OCI-LY7 (cell line): ENCODE measurements around the gene UQCRHL. TPM values are rescaled to one million over a fixed set of nuclear protein-coding genes. Genes with fewer than 3 reads are reported as not detected.

Experiments used
- BruUV-seq: library from RNA; stranded (reverse); fragments of 400-500 nt; replicated peaks from 2 replicates; lab custom pipeline; 2021; lab: Mats Ljungman, UMichigan
- CTCF ChIA-PET: fragments of 300-600 bp; sonication (Branson Sonifier 250); formaldehyde crosslinking; loops from one replicate; lab custom pipeline; 2022; ENCODE audit warnings: antibody characterized with exemption; ENCODE audit not compliant: unreplicated experiment; lab: Charles Lee
- POLR2A ChIA-PET: fragments of 300-600 bp; sonication (Branson Sonifier 250); formaldehyde crosslinking; loops from one replicate; lab custom pipeline; 2022; ENCODE audit warnings: antibody characterized with exemption; lab: Charles Lee
- DNase-seq: peaks from one replicate; pipeline ENCODE4 v3.0.0-alpha.2; 2015; ENCODE audit warnings: low spot score
- H2AFZ ChIP-seq: fragments of 200-600 bp; sonication (generic), shearing (Covaris generic); 2 replicates; pipeline ENCODE4 v1.6.1; 2014; ENCODE audit warnings: mild to moderate bottlenecking, antibody characterized with exemption, low read length, moderate library complexity
- H3K27ac ChIP-seq: fragments of 200-600 bp; sonication (generic); 2 replicates; pipeline ENCODE4 v1.5.1; 2014; ENCODE audit warnings: mixed run types, low read depth, mild to moderate bottlenecking, moderate library complexity, low read length, inconsistent platforms; ENCODE audit not compliant: poor library complexity, severe bottlenecking
- H3K36me3 ChIP-seq: fragments of 200-600 bp; sonication (generic); 2 replicates; pipeline ENCODE4 v1.6.1; 2014; ENCODE audit warnings: mild to moderate bottlenecking, antibody characterized with exemption, low read length, moderate library complexity, mixed read lengths; ENCODE audit not compliant: insufficient read depth
- H3K4me1 ChIP-seq: fragments of 200-600 bp; sonication (generic); 2 replicates; pipeline ENCODE4 v1.5.1; 2014; ENCODE audit warnings: mild to moderate bottlenecking, low read length; ENCODE audit not compliant: insufficient read depth, poor library complexity, severe bottlenecking
- H3K4me2 ChIP-seq: fragments of 200-600 bp; sonication (generic); 2 replicates; pipeline ENCODE4 v1.6.1; 2014; ENCODE audit warnings: mild to moderate bottlenecking, low read length
- H3K4me3 ChIP-seq: fragments of 200-600 bp; sonication (generic); 2 replicates; pipeline ENCODE4 v1.5.1; 2014; ENCODE audit warnings: mild to moderate bottlenecking, low read depth, low read length; ENCODE audit not compliant: poor library complexity, severe bottlenecking
- H3K79me2 ChIP-seq: fragments of 200-600 bp; sonication (generic); 2 replicates; pipeline ENCODE4 v1.6.1; 2016; ENCODE audit warnings: low read depth, mild to moderate bottlenecking, low read length, moderate library complexity, mixed read lengths; ENCODE audit not compliant: insufficient read depth
- H3K9me2 ChIP-seq: fragments of 200-600 bp; sonication (generic); 2 replicates; pipeline ENCODE4 v1.6.1; 2016; ENCODE audit warnings: mild to moderate bottlenecking, low read length, mixed read lengths; ENCODE audit not compliant: insufficient read depth
- H3K9me3 ChIP-seq: fragments of 200-600 bp; sonication (generic); 2 replicates; pipeline ENCODE4 v1.6.1; 2014; ENCODE audit warnings: mild to moderate bottlenecking, mixed run types, low read length, mixed read lengths
- H4K20me1 ChIP-seq: fragments of 200-600 bp; sonication (generic); 2 replicates; pipeline ENCODE4 v1.6.1; 2014; ENCODE audit warnings: mild to moderate bottlenecking, antibody characterized with exemption, low read length, moderate library complexity, mixed read lengths; ENCODE audit not compliant: insufficient read depth
- CTCF ChIP-seq: fragments of 200-600 bp; sonication (generic); conservative IDR thresholded peaks from 2 replicates; pipeline ENCODE4 v1.5.1; 2014; ENCODE audit warnings: mild to moderate bottlenecking, antibody characterized with exemption, low read length, moderate library complexity, mixed read lengths
- EZH2phosphoT487 ChIP-seq: fragments of 200-600 bp; sonication (generic); IDR thresholded peaks from 2 replicates; pipeline ENCODE4 v1.6.1; 2018; ENCODE audit warnings: low read depth, borderline replicate concordance, mild to moderate bottlenecking, mixed run types, antibody characterized with exemption, low read length, moderate library complexity, mixed read lengths
- intact Hi-C: fragments of 100-400 bp; cut with micrococcal nuclease; formaldehyde crosslinking; loops from one replicate; pipeline ENCODE4 v1.10.0; 2022; ENCODE audit not compliant: unreplicated experiment
- total RNA-seq, 2 experiments: library from RNA; depleted of rRNA in 1 of 2; stranded (reverse); fragments of >200 nt in 1 of 2; shearing (Covaris generic) in 1 of 2; gene quantifications; 2 replicates each; pipeline ENCODE4 v1.2.3, GENCODE V29; 2014 to 2022

Gene UQCRHL
- total RNA-seq, 2 experiments from 2014 or later: 2.4 to 12.4 TPM

DNA sequence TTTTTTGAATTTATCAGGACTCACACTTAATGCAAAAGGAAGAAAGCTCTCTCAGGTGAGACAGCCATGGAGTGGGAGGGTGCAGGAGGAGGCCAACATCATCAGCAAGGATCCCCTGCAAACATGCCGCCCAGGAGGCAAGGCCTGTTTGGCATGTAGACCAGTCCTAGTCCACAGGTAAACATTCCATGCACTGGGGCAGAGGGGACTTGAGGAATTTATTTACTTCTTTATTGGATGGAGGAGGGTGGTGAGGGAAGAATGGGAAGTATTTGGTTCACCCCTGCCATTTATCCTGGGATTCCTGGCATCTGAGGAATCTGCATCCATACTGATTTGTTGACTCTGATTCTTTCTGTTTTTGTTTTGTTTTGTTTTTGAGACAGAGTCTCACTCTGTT, 1.5 kb upstream of the UQCRHL start:
- H3K4me2 ChIP-seq: no peak overlapping the region
- H3K4me1 ChIP-seq: no peaks in the 10 kb centered on the region
- H3K4me3 ChIP-seq: no peak overlapping the region
- CTCF ChIA-PET: no interaction called here
- no peak for TF ChIP-seq EZH2phosphoT487
- no peak for TF ChIP-seq CTCF
- H3K27ac ChIP-seq: no peak overlapping the region
- POLR2A ChIA-PET: no interaction called here
- H3K9me3 ChIP-seq: no peaks in the 10 kb centered on the region
- H3K79me2 ChIP-seq: no peaks in the 10 kb centered on the region
- no peaks in the 10 kb centered on the region for H3K9me2 ChIP-seq
- no peak overlapping the region for H2AFZ ChIP-seq
- H4K20me1 ChIP-seq: no peaks in the 10 kb centered on the region
- no peak for DNase-seq
- intact Hi-C loops: no loop called here
- no TSS peak for BruUV-seq
- H3K36me3 ChIP-seq: no peaks in the 10 kb centered on the region

- Histone ChIP-seq H4K20me1 (no peaks in the 10 kb centered on the region), H3K4me2 (no peak overlapping the region)
- TF ChIP-seq CTCF (no peak), EZH2phosphoT487 (no peak)
Observed at GRCh38 chr1:15807121-15807520, 328 bp downstream of the UQCRHL start.

DNA sequence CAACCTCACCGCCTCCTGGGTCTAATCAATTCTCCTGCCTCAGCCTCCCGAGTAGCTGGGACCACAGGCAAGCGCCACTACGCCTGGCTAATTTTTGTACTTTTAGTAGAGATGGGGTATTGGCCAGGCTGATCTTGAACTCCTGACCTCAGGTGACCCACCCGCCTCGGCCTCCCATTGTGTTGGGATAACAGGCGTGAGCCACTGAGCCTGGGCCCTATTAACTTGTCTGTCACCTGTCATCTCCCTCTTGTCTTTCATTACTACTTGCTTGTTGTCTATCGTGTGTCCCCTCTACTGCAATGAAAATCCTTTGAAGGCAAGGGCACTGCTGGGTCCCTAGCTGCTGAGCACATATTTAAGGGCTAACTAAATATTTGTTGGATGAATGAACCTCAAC, 3.4 kb downstream of the UQCRHL start:
- POLR2A ChIA-PET: no interaction called here
- no peak for TF ChIP-seq EZH2phosphoT487
- no peak for TF ChIP-seq CTCF
- Histone ChIP-seq H3K4me3 (no peak overlapping the region), H3K27ac (no peak overlapping the region), H2AFZ (no peak overlapping the region), H3K9me2 (no peaks in the 10 kb centered on the region), H3K4me1 (no peaks in the 10 kb centered on the region), H3K4me2 (no peak overlapping the region), H4K20me1 (no peaks in the 10 kb centered on the region), H3K9me3 (no peaks in the 10 kb centered on the region), H3K79me2 (no peaks in the 10 kb centered on the region), H3K36me3 (no peaks in the 10 kb centered on the region)
- BruUV-seq: no TSS peak
- CTCF ChIA-PET: no interaction called here
- intact Hi-C loops: loop anchor here (5.0 kb wide), 1 partner anchor 203 kb away; no protein-coding TSS in a partner anchor
- DNase-seq: no peak

More at GRCh38 chr1:15807121-15807520, 328 bp downstream of the UQCRHL start:
- H3K36me3 ChIP-seq: no peaks in the 10 kb centered on the region
- H3K4me3 ChIP-seq: no peak overlapping the region
- CTCF ChIA-PET: no interaction called here
- no peak overlapping the region for H3K27ac ChIP-seq
- intact Hi-C loops: no loop called here
- H3K79me2 ChIP-seq: no peaks in the 10 kb centered on the region
- H3K4me1 ChIP-seq: no peaks in the 10 kb centered on the region
- no peaks in the 10 kb centered on the region for H3K9me2 ChIP-seq
- no TSS peak for BruUV-seq
- H3K9me3 ChIP-seq: no peaks in the 10 kb centered on the region
- POLR2A ChIA-PET: interaction anchor here (1.4 kb wide), 1 partner anchor 27 kb away, joined by 4 read pairs; no protein-coding TSS in a partner anchor
- no peak for DNase-seq
- no peak overlapping the region for H2AFZ ChIP-seq
